Stimulated activated effector memory CD8-positive, alpha-beta T cell treated with anti-CD3 and anti-CD28 coated beads, Interleukin-12 subunit alpha, Interleukin-12 subunit beta, amount 100 ng/mL, for 72 hours (primary cell): ENCODE measurements around the gene RNF144A.
A peak's percentile ranks its signal among the peaks of the same experiment; 100 is the strongest.

ENCODE experiments used
- ATAC-seq: fragments of 150-1000 bp; cut with Tn5 transposase; 2 replicates; pipeline ENCODE4 v1.10.0; 2021
- DNase-seq, 2 donors: peaks; one replicate each; pipeline ENCODE4 v3.0.0; 2021 to 2022; ENCODE audit warnings: low spot score in 2 of 2
- H3K27ac Mint-ChIP-seq: one replicate; pipeline ENCODE4 v1.8.0; 2022; ENCODE audit warnings: mild to moderate bottlenecking, mixed read lengths
- H3K36me3 Mint-ChIP-seq: one replicate; pipeline ENCODE4 v1.8.0; 2022; ENCODE audit warnings: mild to moderate bottlenecking, mixed read lengths
- H3K4me1 Mint-ChIP-seq: one replicate; pipeline ENCODE4 v1.8.0; 2022; ENCODE audit warnings: mixed read lengths
- H3K4me3 Mint-ChIP-seq: one replicate; pipeline ENCODE4 v1.8.0; 2022; ENCODE audit warnings: mild to moderate bottlenecking, mixed read lengths
- H3K9me3 Mint-ChIP-seq: one replicate; pipeline ENCODE4 v1.8.0; 2022; ENCODE audit warnings: mixed read lengths

Gene RNF144A

DNA sequence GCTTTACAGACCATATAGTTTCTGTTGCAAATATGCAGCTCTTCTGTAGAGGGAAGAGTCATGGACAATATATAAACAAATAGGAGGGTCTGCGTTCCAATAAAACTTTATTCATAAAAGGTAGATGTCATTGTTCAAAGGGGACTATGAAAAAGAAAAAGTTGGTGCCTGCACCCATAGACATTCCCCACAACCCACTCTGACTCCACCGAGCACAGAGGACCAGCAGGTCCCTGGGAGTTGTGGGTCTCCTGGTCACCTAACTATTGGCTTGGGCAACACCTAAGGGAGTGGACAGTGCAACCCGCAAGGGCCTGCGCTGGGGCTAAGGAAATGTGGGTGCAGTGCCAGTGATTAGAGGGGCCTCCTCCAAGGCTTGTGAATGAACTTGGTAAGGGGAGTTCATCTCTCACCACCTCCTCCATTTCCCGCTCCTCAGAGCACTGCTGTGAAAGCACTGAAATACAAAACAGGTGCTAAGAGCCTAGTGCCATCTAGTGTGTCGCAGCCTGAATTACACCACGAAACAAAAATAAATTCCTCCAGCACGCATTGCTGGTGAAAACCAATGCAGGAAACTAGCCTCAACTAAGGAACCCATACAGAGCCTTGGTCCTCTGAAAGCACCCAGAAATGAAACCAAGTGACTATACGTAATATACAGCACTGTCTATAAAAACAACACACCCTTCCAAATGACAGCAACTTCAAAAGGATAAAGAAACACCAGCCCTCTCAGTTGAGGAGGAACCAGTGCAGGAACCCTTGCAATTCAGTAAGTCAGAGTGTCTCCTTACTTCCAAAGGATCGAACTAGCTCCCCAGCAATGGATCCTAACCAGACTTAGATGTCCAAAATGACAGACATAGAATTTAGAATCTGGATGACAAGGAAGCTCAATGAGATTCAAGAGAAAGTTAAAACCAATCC lies 166.6 kb downstream of the RNF144A start:
- ATAC-seq, result peak; percentile 42
- DNase-seq, result peak in 1 of 2 donors; percentile 57
- H3K4me1 Mint-ChIP-seq, result no peaks in the 10 kb centered on the region
- no peak overlapping the region for H3K4me3 Mint-ChIP-seq
- peaks cover 8% of the 10 kb centered on the region for H3K9me3 Mint-ChIP-seq
- H3K36me3 Mint-ChIP-seq, result no peaks in the 10 kb centered on the region
- H3K27ac Mint-ChIP-seq, result no peak overlapping the region

DNA sequence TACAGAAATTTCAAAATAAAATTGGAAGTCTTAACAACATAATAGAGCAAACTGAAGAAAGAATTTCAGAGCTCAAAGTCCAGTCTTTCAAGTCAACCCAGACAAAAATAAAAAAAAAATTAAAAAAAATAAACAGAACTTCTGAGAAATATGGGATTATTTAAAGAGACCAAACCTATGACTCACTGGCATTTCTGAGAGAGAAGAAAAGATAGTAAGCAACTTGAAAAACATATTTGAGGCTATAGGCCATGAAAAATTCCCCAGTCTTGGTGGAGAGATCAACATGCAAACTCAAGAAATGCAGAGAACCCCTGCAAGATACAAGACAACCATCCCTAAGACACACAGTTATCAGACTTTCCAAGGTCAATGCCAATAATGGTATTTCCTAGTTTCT lies 167.4 kb downstream of the RNF144A start:
- H3K27ac Mint-ChIP-seq, result no peak overlapping the region
- no peak for ATAC-seq
- peaks cover 8% of the 10 kb centered on the region for H3K9me3 Mint-ChIP-seq
- DNase-seq, result no peak
- H3K4me1 Mint-ChIP-seq, result no peaks in the 10 kb centered on the region
- no peaks in the 10 kb centered on the region for H3K36me3 Mint-ChIP-seq
- no peak overlapping the region for H3K4me3 Mint-ChIP-seq

DNA sequence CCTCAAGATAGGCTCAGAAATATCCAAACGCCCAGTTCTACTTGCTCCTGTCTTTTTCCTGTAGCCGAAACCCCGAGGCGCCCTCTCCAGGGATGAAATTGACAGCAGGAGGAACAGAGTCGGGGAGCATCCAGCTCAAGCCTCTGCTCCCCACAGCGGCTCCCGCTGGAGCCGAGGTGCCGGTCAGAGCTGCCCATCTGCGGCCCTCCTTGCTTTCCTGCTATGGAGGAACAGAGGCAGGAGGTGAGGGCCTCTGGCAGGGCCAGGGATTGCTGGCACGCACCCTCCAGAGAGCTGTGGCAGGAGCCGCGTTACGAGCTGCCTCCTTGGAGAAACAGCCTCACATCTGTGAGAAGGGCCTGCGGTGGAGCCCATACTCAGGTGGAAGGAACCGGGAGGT lies 172.1 kb downstream of the RNF144A start:
- no peak for DNase-seq
- Mint-ChIP-seq H3K4me3 (no peak overlapping the region), H3K9me3 (peaks cover 5% of the 10 kb centered on the region), H3K36me3 (no peaks in the 10 kb centered on the region), H3K4me1 (no peaks in the 10 kb centered on the region), H3K27ac (no peak overlapping the region)
- no peak for ATAC-seq

DNA sequence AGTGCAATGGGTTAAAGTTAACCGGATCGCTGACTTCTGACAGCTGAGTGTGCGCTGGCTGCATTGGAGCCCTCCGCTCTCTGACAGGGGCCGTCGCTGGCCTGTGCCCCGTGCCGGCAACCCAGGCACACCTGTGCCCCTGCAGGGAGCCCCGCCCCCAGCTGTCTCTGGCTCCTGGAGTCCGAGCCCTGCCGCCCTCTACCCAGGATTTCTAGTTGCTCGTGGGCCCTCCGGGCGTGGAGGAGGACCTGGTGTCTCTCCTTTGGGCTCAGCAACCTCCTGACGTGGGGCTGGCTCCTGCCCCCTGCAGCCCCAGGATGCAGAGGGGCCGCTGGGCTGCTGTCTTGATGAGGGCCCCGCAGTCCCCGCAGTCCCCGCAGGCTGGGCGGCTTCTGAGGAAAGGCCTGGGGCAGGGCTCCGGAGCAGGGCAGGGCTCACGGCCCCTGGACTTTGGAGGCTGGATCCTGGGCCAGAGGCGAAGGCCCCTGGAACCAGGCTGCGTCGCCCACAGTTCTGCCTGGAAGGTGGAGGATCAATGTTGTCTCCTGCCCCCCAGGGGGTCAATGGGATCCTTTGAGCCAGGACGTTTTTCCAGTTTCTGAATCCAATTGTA lies 172.8 kb downstream of the RNF144A start:
- Mint-ChIP-seq H3K9me3 (no peaks in the 10 kb centered on the region), H3K27ac (no peak overlapping the region), H3K4me3 (no peak overlapping the region), H3K36me3 (no peaks in the 10 kb centered on the region), H3K4me1 (no peaks in the 10 kb centered on the region)
- ATAC-seq, result no peak
- DNase-seq, result no peak

DNA sequence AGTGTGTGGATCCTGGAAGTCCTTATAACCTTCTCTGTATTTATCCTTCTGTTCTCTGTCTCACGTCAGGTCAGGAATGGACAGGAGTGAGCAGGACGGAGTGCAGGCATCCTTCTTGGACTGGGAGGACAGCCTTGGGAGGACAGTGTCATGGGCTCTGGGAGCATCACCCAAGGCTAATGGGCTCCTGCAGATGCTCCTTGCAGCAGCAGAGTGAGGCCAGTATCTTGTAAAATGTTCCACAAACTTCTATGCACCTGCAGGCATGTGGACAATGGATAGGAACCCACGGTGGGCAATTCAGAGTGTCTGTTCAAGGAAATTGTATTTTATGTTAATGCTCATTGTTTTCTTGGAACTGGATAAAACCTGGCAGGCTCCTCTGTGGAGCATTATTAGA lies 176.2 kb downstream of the RNF144A start:
- Mint-ChIP-seq H3K36me3 (no peaks in the 10 kb centered on the region), H3K4me1 (peaks cover 10% of the 10 kb centered on the region), H3K4me3 (no peak overlapping the region), H3K9me3 (no peaks in the 10 kb centered on the region), H3K27ac (no peak overlapping the region)
- ATAC-seq (no peak), DNase-seq (no peak)
